Upper lobe of right lung (tissue), 1 donor: ENCODE data around the gene MED22. TPM values are rescaled to one million over a fixed set of nuclear protein-coding genes. Genes with fewer than 3 reads are reported as not detected.

Experiments
- ATAC-seq: fragments of 200-7000 bp; cut with Tn5 transposase; one replicate; pipeline ENCODE4 v1.9.1; 2020; ENCODE audit warnings: mild to moderate bottlenecking, moderate library complexity
- DNase-seq: peaks from one replicate; pipeline ENCODE4 v3.0.0-alpha.2; 2020
- H3K27ac ChIP-seq: fragments of 200-600 bp; one replicate; pipeline ENCODE4 v1.8.0; 2022
- H3K27me3 ChIP-seq: fragments of 200-600 bp; one replicate; pipeline ENCODE4 v1.8.0; 2022; ENCODE audit warnings: mild to moderate bottlenecking
- H3K36me3 ChIP-seq: fragments of 200-600 bp; one replicate; pipeline ENCODE4 v1.8.0; 2022
- H3K4me1 ChIP-seq: fragments of 200-600 bp; one replicate; pipeline ENCODE4 v1.8.0; 2022
- H3K4me3 ChIP-seq: fragments of 200-600 bp; one replicate; pipeline ENCODE4 v1.8.0; 2022; ENCODE audit warnings: mild to moderate bottlenecking
- H3K9me3 ChIP-seq: fragments of 200-600 bp; one replicate; pipeline ENCODE4 v1.8.0; 2022
- CTCF ChIP-seq: fragments of 200-600 bp; IDR thresholded peaks from one replicate; pipeline ENCODE4 v1.8.0; 2022; ENCODE audit warnings: antibody characterized with exemption
- intact Hi-C: fragments of 100-400 bp; cut with DNase I; formaldehyde crosslinking; loops from one replicate; pipeline ENCODE4 v1.11.0; 2022
- total RNA-seq: library from RNA; stranded (reverse); fragmentation: NEBNext Ultra II Directional; extraction: Animal tissue kit (Norgen Biotek cat#: 25700); gene quantifications from one replicate; pipeline ENCODE4 v1.2.1, GENCODE V29; 2021
- donor health status: DM: no; HTN: yes; CAD: no; lungs with severe emphysema.

The MED22 gene
- total RNA-seq, 1 donor from 2014 or later: 25.8 TPM

- DNase-seq: no peak
- intact Hi-C loops: no loop called here
- H3K27ac ChIP-seq: peak overlapping the region; percentile 96
- H3K27me3 ChIP-seq: no peaks in the 10 kb centered on the region
- ATAC-seq: no peak
- no peak for TF ChIP-seq CTCF
- H3K36me3 ChIP-seq: peaks cover 14% of the 10 kb centered on the region
- H3K9me3 ChIP-seq: no peaks in the 10 kb centered on the region
- H3K4me1 ChIP-seq: peaks cover 51% of the 10 kb centered on the region
- H3K4me3 ChIP-seq: peak overlapping the region; percentile 96
Measured at GRCh38 chr9:133374612-133375115, 26.7 kb upstream of the MED22 start.

DNA sequence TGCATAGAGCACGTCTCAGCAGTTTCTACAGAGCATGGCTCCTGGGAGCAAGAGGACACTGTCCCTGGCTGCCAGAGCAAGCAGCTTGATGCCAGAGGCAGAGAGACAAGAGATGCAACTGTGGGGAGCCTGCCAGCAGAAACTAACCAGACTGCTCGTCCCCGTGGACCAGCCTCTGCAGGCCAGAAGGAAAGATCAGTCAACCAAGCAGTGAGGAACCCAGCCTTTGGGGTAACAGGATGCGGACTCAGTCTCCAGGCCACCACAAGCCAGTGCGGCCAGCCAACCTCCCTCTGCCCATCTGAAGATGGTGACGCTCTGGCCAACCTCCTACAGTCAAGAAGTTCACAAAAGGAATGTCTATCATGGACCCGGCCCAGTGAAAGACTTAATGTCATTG is 24.2 kb upstream of the MED22 start:
- peaks cover 17% of the 10 kb centered on the region for H3K36me3 ChIP-seq
- intact Hi-C loops: no loop called here
- ATAC-seq (no peak), DNase-seq (no peak)
- no peak for TF ChIP-seq CTCF
- H3K27ac ChIP-seq: no peak overlapping the region
- H3K4me1 ChIP-seq: peaks cover 71% of the 10 kb centered on the region
- no peak overlapping the region for H3K4me3 ChIP-seq
- H3K9me3 ChIP-seq: no peaks in the 10 kb centered on the region
- no peaks in the 10 kb centered on the region for H3K27me3 ChIP-seq

DNA sequence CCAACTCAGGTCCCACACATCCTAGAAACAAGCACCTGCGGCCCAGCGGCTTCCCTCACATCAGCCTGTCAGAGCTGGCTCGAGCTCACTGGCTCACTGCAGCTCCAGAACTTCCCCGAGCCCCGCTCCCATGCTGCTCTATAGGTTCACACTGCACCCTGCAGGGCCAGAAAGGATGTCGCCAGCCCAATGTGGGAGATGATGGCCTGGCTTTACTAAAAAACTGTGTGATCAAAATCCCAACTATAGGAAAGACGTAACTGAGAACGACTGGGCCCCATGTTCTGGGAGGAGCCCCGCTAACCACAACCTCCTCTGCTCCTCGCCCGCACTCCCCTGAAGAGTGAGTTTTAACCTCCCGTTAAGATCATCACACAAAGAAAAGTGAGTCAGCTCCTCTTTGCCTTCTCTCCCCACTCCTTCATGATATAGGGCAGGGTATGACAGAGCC is 23.4 kb upstream of the MED22 start:
- peaks cover 66% of the 10 kb centered on the region for H3K4me1 ChIP-seq
- H3K9me3 ChIP-seq: no peaks in the 10 kb centered on the region
- DNase-seq: no peak
- H3K27ac ChIP-seq: peak overlapping the region; percentile 55
- H3K4me3 ChIP-seq: no peak overlapping the region
- intact Hi-C loops: no loop called here
- H3K27me3 ChIP-seq: no peaks in the 10 kb centered on the region
- ATAC-seq: no peak
- H3K36me3 ChIP-seq: peaks cover 25% of the 10 kb centered on the region
- TF ChIP-seq CTCF: no peak

GRCh38 chr9:133370685-133371084 is 22.8 kb upstream of the MED22 start:
- Histone ChIP-seq H3K27me3 (no peaks in the 10 kb centered on the region), H3K27ac (peak overlapping the region; percentile 55), H3K4me3 (no peak overlapping the region), H3K9me3 (no peaks in the 10 kb centered on the region), H3K36me3 (peaks cover 31% of the 10 kb centered on the region), H3K4me1 (peaks cover 66% of the 10 kb centered on the region)
- DNase-seq (no peak), ATAC-seq (no peak)
- intact Hi-C loops: no loop called here
- no peak for TF ChIP-seq CTCF

DNA sequence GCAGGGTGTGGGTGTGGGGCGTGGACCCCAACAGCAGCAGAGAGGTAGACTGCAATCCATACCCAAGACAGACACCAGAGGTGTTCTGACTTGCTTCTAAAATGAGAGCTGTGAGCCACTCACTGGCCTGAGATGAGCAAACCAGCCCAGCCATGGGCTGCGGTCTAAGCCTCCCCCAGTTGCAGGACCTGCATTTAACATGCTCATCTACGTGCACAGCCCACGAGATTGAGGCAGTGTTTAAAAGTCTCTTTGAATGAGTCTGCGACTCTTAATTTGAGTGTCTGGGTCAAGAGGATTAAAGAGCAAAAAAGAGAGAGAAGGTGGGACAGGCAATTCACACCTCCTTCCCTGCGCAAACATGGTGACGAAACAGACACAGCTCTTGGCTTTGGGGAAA is 22.0 kb upstream of the MED22 start:
- no peak for TF ChIP-seq CTCF
- Histone ChIP-seq H3K4me3 (no peak overlapping the region), H3K27me3 (no peaks in the 10 kb centered on the region), H3K9me3 (no peaks in the 10 kb centered on the region), H3K4me1 (peaks cover 66% of the 10 kb centered on the region), H3K36me3 (peaks cover 39% of the 10 kb centered on the region), H3K27ac (peak overlapping the region; percentile 55)
- no peak for DNase-seq
- peak; percentile 21 for ATAC-seq
- intact Hi-C loops: no loop called here

DNA sequence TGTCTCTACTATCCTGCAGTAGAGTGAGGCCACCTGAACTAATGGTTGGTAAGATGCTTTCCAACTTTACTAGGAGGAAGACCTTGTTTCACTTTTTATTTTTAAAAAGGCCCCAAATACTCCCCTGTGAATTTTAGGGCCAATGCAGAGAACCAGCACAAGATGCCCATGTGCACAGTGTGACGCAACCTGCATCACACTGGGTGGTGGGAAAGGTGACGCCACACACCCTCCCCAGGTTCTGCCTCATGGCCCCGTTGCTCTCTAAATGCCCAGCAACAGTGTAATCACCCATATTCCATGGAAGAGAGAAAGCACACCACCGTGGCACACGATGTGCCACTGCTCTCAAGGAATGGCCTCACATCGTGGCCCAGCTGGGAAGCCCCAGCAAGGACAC is 21.5 kb upstream of the MED22 start:
- Histone ChIP-seq H3K36me3 (peaks cover 44% of the 10 kb centered on the region), H3K9me3 (no peaks in the 10 kb centered on the region), H3K27ac (peak overlapping the region; percentile 55), H3K27me3 (no peaks in the 10 kb centered on the region), H3K4me1 (peaks cover 63% of the 10 kb centered on the region), H3K4me3 (no peak overlapping the region)
- intact Hi-C loops: no loop called here
- ATAC-seq (no peak), DNase-seq (no peak)
- TF ChIP-seq CTCF: no peak
